Measurements from ENCODE around the gene TTLL8. TPM values are rescaled to one million over a fixed set of nuclear protein-coding genes. Genes with fewer than 3 reads are reported as not detected.

TTLL8 gene
- total RNA-seq, 1 experiment from 2014 or later, result not detected

DNA sequence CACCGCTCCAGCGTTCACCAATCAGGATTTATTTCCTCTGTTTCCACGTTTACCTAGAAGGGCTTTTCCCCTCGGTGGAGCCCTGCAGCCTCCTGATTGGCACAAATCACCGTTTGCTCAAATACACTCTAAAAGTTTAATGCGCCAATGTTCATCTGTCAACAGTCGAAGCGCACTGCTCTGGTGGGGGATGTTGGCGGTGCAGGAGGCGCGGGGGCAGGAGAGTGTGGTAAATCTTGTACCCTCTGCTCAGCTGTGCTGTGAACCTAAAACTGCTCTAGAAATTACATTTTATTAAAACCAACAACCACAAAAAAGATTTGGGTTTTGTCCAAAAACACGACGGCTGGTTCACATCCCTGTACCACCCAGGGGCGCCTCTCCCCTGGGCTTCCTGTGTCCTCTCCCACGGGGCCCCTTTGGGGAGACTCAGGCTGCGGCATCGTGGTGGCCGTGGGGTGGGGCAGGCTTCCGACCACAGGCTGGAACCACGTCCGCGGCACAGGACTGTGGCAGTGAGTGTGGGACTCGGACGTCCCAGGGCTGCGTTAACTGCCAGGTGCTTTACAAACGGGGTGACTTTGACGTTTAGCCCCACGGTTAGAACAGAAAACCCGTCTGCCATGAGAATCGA is 13.5 kb downstream of the TTLL8 start:
- no peak for DNase-seq (ENCODE audit: low read depth)

DNA sequence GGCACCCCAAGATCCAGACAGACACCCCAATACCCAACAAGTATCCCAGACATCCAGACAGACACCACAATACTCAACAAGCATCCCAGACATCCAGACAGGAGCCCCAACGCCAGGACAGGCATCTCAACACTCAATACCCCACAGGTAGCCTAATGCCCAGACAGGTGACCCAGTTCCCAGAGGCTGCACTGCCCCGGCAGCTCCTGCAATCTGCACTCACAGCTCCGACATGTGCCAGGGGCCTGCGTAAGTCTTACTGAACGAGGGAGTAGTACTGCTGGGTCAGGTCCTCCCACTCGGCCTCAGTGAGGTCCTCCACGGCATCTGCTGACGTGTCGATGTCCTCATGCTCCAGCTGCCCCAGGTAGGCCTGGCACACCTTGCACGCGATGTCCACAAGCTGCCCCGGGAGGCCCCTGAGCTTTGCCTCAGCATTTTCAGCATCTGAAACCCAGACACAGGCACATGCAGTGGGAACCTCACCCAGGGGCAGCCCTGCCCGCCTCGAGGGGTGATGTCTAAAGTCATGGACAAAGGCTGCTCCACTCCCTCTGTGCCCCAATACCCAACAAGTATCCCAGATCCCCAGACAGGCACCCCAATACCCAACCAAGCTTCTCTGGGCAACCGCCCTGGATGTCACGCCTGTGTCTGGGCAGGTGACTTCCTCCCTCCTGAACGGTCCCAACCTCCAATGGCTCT is 16.6 kb downstream of the TTLL8 start:
- DNase-seq (ENCODE audit: low read depth), result no peak

DNA sequence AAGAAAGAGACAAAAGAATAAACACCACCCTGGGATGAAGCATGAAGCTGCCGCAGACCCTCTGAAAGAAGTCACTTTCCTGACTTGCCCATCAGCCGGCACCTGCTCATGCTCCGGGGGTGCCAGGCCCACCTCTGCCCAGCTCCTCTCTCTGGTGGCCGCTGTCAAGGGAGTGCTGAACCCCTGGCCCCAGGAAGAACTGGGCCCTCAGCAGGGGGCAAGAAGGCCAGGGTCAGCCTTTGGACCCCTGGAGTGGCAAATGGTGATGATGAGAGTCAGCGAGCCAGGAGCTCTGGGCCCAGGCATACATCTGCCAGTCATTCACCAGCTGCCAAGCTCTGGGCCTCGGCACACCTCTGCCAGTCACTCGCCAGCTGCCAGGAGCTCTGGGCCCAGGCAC is 17.4 kb downstream of the TTLL8 start:
- no peak for DNase-seq (ENCODE audit: low read depth)

DNA sequence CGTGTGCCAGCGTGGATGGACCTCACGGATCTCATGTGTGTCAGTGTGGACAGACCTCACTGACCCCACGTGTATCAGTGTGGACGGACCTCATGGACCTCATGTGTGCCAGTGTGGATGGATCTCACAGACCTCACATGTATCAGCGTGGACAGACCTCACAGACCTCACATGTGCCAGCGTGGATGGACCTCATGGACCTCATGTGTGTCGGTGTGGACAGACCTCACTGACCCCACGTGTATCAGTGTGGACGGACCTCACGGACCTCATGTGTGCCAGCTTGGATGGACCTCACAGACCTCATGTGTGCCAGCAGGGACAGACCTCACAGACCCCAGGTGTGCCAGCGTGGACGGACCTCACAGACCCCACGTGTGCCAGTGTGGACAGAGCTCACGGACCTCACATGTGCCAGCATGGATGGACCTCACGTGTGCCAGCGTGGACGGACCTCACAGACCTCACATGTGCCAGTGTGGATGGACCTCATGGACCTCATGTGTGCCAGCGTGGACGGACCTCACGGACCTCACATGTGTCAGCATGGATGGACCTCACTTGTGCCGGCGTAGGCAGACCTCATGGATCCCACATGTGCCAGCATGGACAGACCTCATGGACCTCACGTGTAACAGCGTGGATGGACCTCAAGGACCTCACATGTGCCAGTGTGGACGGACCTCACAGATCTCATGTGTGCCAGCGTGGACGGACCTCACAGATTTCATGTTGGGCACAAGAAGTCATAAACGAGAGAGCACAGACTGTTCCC is 18.2 kb downstream of the TTLL8 start:
- DNase-seq (ENCODE audit: low read depth), result no peak

DNA sequence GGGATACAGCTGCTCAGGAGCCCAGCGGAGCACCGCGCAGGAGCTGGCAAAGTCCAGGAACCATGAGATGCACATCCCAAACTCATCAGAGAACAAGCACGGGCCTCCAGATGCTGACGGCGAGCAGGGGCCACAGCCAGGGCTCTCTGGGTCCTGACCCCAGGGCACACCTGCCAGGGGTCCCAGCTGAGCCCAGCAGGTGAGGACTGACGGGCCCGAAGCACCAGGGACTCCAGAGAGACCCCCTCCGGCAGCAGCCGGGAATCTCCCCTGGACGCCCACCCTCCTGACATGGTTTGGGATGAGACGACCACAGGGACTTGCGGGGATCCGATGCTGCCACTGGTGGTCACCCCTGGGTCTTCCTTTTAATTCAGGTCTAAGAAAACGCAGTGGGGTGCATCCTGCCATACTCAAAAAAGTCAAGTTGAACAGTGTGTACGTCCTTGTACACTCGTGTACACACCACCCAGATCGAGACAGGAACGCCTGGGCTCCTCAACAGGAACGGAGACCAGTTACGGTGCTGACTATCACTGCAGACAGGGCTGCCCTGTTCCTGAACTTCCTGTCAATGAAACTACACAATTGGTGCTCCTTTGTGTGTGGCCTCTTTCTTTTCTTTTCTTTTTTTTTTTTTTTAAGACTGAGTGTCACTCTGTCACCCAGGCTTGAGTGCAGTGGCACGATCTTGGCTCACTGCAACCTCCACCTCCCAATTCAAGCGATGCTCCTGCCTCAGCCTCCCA is 21.9 kb downstream of the TTLL8 start:
- no peak for DNase-seq (ENCODE audit: low read depth)

DNA sequence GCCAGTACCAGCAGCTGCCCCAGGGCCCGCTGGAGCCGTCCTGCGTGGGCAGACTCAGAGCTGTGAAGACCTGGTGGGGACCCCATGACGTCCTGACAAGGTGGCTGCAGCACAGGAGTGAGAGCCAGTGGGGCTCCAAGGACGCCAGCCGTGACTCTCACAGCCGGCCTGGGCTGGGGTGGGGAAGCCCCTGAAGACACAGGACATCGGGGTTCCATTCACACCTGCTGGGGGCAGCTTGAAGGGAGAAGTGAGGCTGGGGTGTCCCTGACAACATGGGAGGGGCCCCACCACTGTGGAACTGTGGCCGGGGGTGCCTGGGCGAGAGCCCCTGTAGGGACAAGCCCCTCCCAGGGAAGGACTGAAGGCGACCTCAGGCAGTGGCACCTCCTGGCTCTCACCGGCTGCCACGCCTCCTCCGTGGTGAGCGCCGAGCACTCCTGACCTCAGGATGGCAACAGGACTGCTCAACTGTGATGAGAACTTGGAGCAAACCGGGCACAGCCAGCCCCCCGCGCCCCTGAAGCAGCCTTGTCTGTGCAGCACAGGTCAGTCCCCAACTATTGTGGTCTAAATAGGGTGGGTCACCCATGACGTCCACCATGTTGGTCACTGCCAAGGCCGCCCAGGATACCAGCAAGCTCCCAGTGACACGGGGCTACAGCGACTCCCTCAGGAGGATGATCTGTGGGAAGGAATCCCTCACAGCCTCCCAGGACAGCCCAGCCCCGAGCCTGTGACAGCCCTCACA is 22.8 kb downstream of the TTLL8 start:
- DNase-seq (ENCODE audit: low read depth), result no peak

DNA sequence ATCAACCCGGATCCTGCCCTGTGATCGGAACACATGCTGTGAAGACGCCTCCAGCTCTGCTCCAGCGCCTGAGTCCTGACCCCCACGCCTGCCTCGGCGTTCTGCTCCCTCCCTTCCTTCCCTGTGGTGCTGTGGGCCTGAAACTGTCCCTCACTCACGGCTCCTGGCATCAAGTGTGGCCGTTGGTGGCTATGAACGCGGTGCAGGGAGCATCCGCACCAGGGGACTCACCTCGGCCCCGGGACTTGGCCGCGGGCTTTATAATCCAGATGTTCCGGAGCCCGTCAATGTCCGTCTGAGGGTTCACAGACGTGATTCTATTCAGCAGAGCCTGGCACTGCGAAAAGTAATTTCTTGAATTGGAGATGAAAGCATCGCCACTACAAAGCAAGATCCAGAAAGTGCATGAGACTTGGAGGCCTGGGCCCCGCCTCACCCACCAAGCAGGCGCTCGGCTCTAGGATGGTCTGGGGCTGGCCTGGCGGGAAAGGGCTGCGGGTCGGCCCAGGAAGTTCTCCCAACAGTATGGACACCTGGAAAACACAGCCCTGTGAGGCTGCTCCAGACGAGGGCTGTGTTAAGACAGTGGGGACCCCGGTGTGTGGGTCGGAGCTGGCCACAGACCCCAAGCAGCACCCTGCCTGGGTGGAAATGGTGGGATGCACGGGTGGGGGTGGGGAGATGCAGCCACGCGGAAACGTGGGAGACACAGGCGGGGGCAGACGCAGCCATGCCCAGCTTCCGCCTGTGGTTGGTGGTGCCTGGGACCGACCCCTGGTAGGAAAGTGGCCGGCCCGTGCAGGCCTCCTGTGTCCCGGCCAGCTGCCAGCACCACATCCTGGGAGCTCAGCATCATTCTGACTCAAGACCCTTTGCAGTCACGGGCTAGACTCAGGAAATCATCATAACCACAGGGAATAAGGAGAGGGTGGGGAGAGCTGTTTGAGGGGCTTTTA is 23.7 kb downstream of the TTLL8 start:
- DNase-seq (ENCODE audit: low read depth), result peak; percentile 66

DNA sequence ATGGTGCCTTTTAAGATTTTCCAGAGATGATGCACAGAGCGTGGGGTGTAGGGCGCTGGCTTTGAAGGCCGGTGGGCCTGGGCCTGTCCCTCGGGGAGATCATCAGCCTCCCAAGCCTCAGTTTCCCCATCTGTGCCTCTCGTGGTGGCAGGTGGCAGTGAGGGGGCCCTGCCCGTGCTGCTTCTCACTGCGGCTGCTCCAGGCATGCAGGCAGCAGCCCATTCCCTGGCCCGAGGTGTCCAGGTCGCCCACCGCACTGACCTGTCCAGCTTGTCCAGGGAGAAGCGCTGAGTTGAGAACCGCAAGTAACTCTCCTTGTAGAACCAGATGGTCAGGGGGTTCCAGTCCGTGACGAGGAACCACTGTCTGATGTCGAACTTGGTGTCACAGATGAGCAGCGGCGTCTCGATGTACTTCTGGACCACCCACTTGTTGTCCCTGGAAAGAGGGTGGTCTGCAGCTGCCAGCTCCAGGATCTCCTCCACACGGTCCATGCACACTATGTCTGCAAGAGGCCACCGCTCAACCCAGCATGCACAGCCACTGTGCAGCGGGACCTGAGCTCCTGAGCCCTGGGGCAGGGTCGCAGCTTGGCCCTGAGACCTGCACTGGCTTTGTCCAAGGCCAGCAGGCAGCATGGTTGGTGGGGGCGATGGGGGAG is 25.0 kb downstream of the TTLL8 start:
- no peak for DNase-seq (ENCODE audit: low read depth)

DNA sequence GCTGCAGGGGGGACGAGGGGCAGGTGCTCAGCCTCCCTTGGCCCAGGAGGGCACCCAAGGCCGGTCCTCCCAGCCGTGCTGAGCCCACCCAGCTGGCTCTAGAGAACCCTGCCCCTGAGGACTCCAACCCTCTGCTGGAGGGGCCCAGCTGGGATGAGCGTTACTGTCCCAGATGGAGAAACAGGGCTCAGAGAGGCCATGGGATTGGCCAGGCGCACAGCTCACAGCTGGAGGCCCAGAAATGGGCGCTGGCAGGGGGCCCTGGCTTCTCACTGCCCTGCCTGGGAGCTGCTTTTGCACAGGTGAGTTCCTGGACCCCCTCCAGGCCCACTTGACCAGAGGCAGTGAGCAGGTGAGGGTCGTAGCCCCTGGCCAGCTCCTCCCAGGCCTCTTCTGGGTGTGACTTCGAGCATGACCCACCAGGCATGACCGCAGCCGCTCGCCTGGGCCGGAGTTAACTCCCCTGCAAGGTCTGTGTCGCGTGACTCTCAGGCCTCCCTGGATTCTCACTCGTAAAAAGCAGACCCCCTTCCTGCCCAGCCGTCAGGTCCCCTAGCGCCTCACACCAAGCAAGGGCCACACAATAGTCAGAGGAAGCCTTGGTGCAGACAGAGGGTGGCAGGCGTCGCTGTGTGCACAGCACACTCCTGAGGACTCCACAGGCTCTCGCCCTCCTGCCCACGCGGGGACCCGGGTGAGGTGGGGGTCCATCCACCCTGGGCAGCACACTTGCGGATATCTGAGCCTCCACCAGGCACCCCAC is 25.8 kb downstream of the TTLL8 start:
- DNase-seq (ENCODE audit: low read depth), result no peak

DNA sequence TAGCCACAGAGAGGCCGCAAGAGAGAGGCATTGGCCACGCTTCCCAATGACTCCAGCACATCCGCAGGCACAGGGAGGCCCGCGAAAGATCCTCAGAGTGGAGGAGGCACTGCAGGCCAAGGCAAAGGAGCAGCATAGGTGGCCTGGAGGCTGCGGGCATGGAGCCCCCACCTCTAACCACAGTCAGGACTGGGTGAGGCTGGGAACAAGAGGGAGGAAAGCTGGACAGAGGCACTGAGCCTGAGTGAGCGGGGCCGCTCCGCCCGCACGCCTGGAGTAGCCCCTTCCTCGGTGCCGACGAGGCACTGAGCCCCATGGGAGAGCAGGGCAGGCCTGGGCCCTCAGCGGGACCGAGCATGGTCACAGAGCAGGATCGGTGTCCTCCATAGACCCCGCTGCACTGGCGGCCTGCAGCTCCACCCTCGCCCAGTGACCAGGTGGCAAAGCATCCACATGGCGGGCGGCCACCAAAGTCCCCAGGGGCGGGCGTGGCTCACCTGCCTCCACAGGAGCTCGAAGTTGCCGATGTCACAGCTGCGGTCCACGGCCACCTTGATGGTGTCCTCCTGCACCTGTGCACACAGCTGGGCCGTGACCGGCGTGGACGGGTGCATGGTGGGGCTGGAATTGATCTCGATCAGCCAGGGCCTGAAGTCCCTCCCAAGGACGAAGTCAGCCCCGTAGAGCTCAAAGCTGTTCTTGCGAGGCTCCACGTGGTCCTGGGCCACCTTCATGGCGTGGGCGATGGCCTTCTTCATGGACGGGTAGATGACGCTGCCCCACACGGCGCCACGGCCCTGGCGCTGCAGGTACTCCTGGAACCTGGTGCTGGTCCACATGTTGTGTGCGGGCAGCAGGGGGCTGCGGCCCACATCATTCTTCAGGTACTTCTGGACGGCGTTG is 26.7 kb downstream of the TTLL8 start:
- no peak for DNase-seq (ENCODE audit: low read depth)

DNA sequence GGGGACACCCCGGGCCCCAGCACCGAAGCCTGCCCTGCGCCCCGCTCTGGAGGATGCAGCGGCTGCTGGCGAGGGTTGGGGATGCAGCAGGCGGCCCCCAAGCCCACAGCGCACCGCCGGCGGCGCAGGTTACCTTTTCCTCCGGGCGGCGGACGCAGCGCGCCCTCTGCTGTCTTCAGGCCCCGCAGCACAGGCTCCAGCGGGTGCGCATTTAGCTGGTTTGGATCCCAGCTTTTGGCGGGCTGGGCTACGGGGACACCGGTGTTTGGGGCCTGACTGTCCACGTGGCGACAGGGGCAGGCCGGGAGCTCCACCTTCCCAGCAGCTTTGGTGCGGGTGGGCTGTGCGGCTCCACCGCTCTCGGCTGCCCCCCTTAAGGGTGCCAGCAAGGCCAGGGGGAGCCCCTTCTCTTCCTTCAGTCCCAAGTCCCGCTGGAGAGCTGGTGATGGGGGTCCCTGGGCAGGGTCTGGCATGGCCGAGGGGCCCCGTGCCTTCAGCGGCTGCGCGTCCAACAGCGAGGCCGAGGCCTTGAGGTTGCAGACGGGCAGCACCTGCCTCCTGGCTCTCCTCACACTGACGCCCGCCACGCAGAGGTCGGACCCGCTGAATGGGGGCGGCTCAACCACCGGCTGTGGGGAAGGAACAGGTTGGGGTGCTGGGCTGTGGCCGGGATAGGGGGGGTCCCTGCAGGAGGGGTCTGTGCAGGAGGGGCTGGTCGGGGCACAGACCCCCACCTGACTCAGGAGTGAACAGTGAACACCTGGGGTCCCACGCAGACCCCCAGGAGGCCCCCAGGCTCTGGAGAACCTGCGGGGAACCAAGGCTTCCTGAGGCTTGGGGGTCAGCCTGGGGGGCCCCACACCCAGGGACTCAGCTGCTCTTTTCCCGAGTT is 27.6 kb downstream of the TTLL8 start:
- peak; percentile 83 for DNase-seq (ENCODE audit: low read depth)

DNA sequence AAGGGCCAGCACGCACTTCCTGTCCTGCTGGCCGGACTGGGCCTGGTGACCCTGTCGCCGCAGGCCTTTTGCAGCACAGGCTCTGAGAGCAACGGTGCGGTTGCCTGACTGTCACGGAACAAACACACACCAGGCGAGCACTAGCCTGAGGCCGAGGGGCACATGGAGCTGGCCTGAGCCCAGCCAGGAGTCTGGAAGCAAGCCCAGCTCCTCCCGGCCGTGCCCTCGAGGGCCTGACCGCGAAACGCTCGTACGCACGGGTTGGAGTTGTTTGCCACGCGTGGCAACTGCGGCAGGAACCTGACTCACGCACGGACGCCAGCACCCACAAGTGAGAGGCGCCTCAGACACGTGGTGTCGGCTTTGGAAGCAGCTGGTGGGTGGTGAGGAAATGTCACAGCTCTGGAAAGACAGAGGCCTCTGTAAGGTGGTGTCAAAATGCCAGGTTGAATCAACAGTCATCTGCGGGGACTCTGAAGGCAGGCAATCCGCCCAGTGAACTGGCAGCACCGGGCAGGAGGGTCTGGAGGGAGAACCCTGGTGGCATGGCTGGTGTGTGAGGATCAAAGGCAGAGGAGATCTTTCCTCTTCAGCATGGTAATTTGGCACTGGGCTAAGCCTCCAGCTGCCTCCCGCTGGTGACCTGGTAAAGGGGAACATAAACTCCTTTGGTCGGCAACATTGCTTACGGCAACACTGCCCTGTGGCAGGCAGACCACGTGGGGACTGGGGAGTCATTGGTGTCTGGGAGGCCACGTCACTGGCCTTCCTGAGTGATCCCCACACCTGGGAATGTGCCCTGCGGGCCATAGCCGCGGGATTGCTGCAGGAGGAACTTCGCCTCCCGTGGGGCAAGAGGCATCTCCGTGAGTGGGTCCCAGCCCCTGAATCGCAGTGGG is 30.2 kb downstream of the TTLL8 start:
- peak; percentile 80 for DNase-seq (ENCODE audit: low read depth)

DNA sequence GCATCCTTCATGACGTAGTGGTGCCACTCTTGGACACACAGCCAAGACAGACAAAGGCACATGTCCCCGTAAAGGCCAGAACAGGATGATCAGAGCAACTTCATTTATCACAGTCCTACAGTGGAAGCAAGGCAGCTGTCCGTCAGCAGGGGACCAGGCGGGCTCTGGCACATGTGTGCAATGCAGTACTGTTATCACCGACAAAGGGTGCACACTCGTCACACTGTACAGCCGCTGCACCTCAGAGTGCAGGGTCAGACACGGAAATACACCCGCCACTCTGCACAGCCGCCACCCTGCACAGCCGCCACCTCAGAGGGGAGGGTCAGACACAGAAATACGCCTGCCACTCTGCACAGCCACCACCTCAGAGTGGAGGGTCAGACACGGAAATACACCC is 32.1 kb downstream of the TTLL8 start:
- DNase-seq (ENCODE audit: low read depth), result no peak

DNA sequence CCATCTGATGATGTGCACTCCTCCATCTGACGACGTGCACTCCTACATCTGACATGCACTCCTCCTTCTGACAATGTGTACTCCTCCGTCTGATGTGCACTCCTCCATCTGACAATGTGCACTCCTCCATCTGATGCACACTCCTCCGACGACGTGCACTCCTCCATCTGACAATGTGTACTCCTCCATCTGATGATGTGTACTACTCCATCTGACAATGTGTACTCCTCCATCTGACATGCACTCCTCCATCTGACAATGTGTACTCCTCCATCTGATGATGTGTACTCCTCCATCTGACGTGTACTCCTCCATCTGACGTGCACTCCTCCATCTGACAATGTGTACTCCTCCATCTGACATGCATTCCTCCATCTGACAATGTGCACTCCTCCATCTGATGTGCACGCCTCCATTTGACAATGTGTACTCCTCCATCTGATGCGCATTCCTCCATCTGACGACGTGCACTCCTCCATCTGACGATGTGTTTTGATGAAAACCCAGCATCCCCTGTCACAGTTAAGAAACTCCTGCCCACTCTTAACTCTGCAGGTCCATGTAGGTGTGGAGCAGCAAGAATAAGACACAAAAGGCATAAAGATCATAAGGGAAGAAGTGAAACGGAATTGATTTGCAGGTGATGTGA is 35.8 kb downstream of the TTLL8 start:
- no peak for DNase-seq (ENCODE audit: low read depth)

DNA sequence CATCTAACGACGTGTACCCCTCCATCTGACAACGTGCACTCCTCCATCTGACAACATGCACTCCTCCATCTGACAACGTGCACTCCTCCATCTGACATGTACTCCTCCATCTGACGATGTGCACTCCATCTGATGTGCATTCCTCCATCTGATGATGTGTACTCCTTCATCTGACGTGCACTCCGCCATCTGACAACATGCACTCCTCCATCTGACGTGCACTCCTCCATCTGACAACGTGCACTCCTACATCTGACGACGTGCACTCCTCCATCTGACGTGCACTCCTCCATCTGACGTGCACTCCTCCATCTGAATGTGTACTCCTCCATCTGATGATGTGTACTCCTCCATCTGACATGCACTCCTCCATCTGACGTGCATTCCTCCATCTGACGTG is 37.5 kb downstream of the TTLL8 start:
- no peak for DNase-seq (ENCODE audit: low read depth)
